Measurements from ENCODE around the gene SLC4A7.

The SLC4A7 gene

DNA sequence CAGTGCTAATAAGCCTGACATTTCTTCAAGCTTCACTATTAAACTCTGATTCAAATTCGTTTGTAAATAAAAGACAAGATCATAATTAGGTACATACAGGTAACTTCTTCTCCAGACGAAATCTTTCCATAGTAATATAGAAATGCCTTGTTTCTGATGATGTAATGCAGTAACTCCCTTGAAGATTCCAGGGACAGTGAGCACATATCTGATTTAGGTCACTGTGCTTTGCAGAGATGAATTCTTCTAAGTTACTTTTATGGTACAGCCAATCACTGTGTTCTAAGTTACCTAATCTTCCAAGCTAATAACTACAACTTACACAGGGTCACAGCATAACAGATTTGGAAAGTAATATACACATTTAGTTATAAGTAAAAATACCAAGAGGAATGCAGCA lies 27.6 kb downstream of the SLC4A7 start:
- POLR2A ChIA-PET = no interaction called here
- no peak for DNase-seq (ENCODE audit: extremely low spot score)
- TF ChIP-seq, protein P1, sequence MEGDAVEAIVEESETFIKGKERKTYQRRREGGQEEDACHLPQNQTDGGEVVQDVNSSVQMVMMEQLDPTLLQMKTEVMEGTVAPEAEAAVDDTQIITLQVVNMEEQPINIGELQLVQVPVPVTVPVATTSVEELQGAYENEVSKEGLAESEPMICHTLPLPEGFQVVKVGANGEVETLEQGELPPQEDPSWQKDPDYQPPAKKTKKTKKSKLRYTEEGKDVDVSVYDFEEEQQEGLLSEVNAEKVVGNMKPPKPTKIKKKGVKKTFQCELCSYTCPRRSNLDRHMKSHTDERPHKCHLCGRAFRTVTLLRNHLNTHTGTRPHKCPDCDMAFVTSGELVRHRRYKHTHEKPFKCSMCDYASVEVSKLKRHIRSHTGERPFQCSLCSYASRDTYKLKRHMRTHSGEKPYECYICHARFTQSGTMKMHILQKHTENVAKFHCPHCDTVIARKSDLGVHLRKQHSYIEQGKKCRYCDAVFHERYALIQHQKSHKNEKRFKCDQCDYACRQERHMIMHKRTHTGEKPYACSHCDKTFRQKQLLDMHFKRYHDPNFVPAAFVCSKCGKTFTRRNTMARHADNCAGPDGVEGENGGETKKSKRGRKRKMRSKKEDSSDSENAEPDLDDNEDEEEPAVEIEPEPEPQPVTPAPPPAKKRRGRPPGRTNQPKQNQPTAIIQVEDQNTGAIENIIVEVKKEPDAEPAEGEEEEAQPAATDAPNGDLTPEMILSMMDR (IDR thresholded peaks at IDR 0.05; ENCODE audit: control extremely low read depth, extremely low read depth, low read depth, missing control alignments) = no peak
- CTCF ChIA-PET = interaction anchor here (1.3 to 3.5 kb wide), 2 partner anchors 11 to 16 kb away, joined by 5 to 30 read pairs; no protein-coding TSS in a partner anchor

DNA sequence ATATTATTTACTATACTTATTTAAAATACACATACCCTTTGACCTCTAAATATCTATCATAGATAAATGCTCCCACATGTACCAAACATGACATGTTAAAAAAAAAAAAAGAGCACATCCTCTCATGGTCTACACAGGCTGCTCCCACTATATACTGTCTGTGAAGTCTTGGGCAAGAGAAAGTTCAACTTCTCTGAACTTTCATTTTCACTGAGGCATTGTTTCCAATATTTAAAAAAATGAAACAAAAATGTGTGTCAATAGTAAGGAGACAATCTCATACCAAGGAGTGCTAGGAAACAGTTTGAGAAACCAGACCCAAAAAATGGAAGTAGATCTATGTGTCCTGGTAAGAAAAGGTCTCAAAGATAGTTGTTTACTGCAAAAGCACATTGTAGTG lies 29.3 kb downstream of the SLC4A7 start:
- TF ChIP-seq, protein P1 (IDR thresholded peaks at IDR 0.05; ENCODE audit: control extremely low read depth, extremely low read depth, low read depth, missing control alignments) = no peak
- POLR2A ChIA-PET = no interaction called here
- peak; percentile 24 for DNase-seq (ENCODE audit: extremely low spot score)
- CTCF ChIA-PET = interaction anchor here (1.5 to 1.8 kb wide), 2 partner anchors 12 to 97 kb away, joined by 4 to 5 read pairs; no protein-coding TSS in a partner anchor

DNA sequence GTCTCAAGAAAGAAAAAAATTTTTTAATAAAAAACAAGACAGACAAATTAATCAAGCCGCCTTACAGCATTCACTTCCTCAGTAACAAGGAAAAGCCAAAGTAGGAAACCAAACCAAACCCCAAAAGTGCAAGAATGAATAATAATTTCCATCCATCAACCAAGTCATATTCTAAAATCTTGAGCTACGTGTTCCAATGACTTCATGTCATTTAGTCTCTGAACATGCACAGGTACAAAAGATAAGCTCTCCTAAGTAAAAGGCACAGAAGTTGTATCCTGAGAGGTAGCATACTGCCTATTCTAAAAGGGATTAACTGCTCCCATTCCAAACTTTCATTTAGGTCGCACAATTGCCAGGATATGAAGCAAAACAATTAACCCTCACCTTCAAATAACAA lies 29.7 kb downstream of the SLC4A7 start:
- POLR2A ChIA-PET = no interaction called here
- CTCF ChIA-PET = interaction anchor here (1.5 to 1.8 kb wide), 2 partner anchors 13 to 96 kb away, joined by 4 to 5 read pairs; no protein-coding TSS in a partner anchor
- no peak for DNase-seq (ENCODE audit: extremely low spot score)
- TF ChIP-seq, protein P1 (IDR thresholded peaks at IDR 0.05; ENCODE audit: control extremely low read depth, extremely low read depth, low read depth, missing control alignments) = no peak

DNA sequence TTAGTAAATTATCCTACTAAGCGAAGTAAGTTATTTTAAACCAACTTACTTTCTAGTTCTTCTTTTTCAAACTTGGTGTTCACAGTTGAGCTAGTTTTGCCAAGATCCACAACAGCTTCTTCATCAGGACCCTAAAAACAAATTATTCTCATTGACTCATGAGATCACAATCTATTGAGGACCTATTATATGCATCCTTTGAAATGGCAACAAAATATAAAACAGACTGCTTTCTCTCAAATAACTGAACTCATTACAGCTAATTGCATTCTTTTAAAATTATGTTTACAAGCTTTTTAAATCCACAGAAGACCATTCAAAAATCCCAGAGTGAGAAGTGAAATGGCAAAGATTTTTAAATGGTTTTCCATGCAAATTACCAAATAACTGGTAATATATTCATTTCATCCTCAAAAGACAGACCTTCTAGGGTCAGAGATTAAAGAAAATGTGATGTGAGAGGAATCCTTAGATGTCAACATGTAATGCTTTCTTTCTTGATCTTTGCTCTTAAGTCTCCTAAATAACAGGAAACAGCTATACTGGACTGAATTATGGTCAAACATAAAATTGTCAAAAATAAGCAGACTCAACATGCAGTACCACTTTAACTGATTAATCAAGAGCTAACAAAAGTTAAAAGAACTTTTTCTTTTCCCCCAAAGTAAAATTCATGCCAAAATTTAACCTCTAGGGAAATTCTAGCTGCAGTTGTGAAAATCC lies 31.7 kb downstream of the SLC4A7 start:
- CTCF ChIA-PET = interaction anchor here (0.9 to 1.1 kb wide), 3 partner anchors 12 to 16 kb away, joined by 4 read pairs; no protein-coding TSS in a partner anchor

DNA sequence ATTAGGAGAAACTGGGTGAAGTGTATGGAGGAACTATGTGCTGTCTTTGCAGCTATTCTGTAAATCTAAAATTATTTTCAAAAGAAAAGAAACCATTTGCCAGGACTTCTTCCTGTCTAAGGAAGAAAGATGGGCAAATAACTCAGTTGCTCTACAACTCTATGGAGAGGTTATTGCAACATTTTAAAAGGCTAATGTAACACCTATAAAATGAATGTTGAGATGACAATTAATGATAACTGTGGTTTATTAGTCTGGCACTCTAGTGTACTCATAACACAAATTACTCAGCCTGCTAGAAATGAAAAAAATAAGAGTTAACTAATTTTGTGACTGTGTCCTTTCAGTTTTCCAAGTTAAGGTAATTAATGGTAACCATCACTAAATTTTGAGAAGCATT lies 32.3 kb downstream of the SLC4A7 start:
- CTCF ChIA-PET = interaction anchor here (1.1 kb wide), 1 partner anchor 15 kb away, joined by 4 read pairs; no protein-coding TSS in a partner anchor
- TF ChIP-seq, protein P1 (IDR thresholded peaks at IDR 0.05; ENCODE audit: control extremely low read depth, extremely low read depth, low read depth, missing control alignments) = no peak
- POLR2A ChIA-PET = no interaction called here
- no peak for DNase-seq (ENCODE audit: extremely low spot score)

More for the DNA sequence above, 31.7 kb downstream of the SLC4A7 start:
- DNase-seq (ENCODE audit: extremely low spot score) = no peak
- TF ChIP-seq, protein P1 (IDR thresholded peaks at IDR 0.05; ENCODE audit: control extremely low read depth, extremely low read depth, low read depth, missing control alignments) = no peak
- POLR2A ChIA-PET = no interaction called here

DNA sequence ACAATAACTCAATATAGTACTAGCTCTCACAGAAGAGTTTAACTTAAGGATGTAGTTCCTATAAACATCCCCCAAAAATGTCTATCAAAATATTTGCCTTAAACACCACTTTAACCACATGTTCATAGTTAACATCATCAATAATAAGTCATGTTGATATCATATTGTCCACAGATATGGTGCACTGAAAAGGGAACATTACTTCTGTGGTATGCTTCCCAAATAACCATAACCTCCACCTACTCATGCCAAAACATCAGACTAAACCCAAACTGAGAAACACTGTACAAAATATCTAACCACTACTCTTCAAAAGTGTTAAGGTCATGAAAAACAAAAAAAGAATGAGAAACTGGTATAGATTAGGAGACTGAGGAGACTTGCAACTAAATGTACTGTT lies 32.9 kb downstream of the SLC4A7 start:
- CTCF ChIA-PET = interaction anchor here (1.3 to 1.6 kb wide), 2 partner anchors 10 to 57 kb away, joined by 3 read pairs; no protein-coding TSS in a partner anchor
- DNase-seq (ENCODE audit: extremely low spot score) = no peak
- TF ChIP-seq, protein P1 (IDR thresholded peaks at IDR 0.05; ENCODE audit: control extremely low read depth, extremely low read depth, low read depth, missing control alignments) = no peak
- POLR2A ChIA-PET = no interaction called here

Measured in GM10248 (cell line).